ENCODE measurements around the gene FGF18.
"Not testable (repeated sequence)": the region's sequence is repeated elsewhere in the genome, so short reads cannot be mapped to it uniquely, and the experiment has no call there.

FGF18 gene, protein sequence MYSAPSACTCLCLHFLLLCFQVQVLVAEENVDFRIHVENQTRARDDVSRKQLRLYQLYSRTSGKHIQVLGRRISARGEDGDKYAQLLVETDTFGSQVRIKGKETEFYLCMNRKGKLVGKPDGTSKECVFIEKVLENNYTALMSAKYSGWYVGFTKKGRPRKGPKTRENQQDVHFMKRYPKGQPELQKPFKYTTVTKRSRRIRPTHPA

GRCh38 chr5:171418982-171419687 is at the start of gene FGF18:
TSS of gene FGF18 (plus strand) at chr5:171419647. CDS start at chr5:171420200, 553 bp downstream.
- Mint-ChIP-seq H3K4me3 (peak within 1 kb of the TSS; percentile 80), H3K4me1 (peaks cover 13% of the 10 kb centered on the region), H3K9me3 (no peaks in the 10 kb centered on the region), H3K27ac (ENCODE audit: low read depth) (peak within 1 kb of the TSS; percentile 51), H3K27me3 (peaks cover 29% of the 10 kb centered on the region), H3K36me3 (ENCODE audit: insufficient read depth) (peaks cover 6% of the 10 kb centered on the region)
- peak; percentile 44 for ATAC-seq (replicated peaks; ENCODE audit: extremely low read depth, poor library complexity, severe bottlenecking)
- DNase-seq (ENCODE audit: low spot score in 2 of 2), result no peak

DNA sequence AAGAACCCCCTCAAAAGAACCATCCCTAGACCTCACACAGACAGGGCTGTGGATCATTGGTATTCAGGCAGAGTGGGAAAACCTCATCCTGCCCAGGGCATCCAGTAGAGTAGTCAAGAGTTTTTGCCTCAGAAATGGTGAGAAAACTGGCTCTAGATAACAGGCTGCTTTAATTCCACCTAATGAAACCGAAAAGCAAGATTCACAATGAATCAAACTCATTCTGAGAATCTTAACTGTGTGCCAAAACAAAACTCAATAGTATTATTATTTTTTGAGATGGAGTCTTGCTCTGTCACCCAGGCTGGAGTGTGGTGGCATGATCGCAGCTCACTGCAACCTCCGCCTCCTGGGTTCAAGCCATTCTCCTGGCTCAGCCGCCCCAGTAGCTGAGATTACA is 49.5 kb upstream of the FGF18 start:
- Mint-ChIP-seq H3K27ac (ENCODE audit: low read depth) (no peak overlapping the region), H3K4me1 (no peaks in the 10 kb centered on the region), H3K9me3 (no peaks in the 10 kb centered on the region), H3K36me3 (ENCODE audit: insufficient read depth) (no peaks in the 10 kb centered on the region), H3K4me3 (no peak overlapping the region), H3K27me3 (peaks cover 33% of the 10 kb centered on the region)
- ATAC-seq (replicated peaks; ENCODE audit: extremely low read depth, poor library complexity, severe bottlenecking), result no peak
- DNase-seq (ENCODE audit: low spot score in 2 of 2), result no peak

DNA sequence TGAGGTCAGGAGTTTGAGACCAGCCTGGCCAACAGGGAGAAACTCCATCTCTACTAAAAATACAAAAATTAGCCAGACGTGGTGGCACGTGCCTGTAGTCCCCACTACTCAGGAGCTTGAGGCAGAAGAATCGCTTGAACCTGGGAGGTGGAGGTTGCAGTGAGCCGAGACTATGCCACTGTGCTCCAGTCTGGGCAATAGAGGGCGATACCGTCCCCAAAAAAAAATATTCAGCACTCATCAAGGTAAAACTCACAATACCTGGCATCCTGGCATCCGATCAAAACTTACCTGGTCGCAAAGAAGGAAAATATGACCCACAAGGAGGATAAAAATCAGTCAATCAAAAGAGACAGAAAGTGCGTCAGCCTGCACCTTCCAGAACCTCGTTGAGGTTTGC is 48.6 kb upstream of the FGF18 start:
- not testable (repeated sequence) for H3K9me3 Mint-ChIP-seq; ATAC-seq (replicated peaks; ENCODE audit: extremely low read depth, poor library complexity, severe bottlenecking); H3K36me3 Mint-ChIP-seq (ENCODE audit: insufficient read depth); H3K4me3 Mint-ChIP-seq; DNase-seq (ENCODE audit: low spot score in 2 of 2); H3K27ac Mint-ChIP-seq (ENCODE audit: low read depth); H3K4me1 Mint-ChIP-seq
- peaks cover 24% of the 10 kb centered on the region for H3K27me3 Mint-ChIP-seq

DNA sequence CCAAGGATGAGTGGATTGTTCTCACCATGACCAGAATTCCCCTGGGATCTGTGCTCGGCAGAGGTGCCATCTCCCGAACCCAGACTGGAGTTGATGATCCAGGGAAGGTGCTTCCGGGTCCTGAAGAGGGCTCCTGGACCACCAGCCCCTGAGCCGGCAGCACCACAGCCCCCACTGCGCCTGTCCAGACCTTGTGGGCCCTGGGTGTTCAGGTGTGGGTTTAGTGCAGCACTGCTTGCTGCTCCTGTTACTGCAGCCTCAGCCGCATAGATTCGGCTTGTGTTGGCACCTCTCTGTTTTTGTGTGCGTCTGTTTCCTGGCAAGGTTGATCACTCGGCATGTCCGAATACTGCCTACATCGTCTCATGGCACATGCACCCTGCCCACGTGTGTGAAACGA is 48.1 kb upstream of the FGF18 start:
- no peaks in the 10 kb centered on the region for H3K36me3 Mint-ChIP-seq (ENCODE audit: insufficient read depth)
- no peaks in the 10 kb centered on the region for H3K4me1 Mint-ChIP-seq
- no peak overlapping the region for H3K4me3 Mint-ChIP-seq
- DNase-seq (ENCODE audit: low spot score in 2 of 2), result no peak
- ATAC-seq (replicated peaks; ENCODE audit: extremely low read depth, poor library complexity, severe bottlenecking), result no peak
- peaks cover 24% of the 10 kb centered on the region for H3K27me3 Mint-ChIP-seq
- no peak overlapping the region for H3K27ac Mint-ChIP-seq (ENCODE audit: low read depth)
- no peaks in the 10 kb centered on the region for H3K9me3 Mint-ChIP-seq

- H3K9me3 Mint-ChIP-seq, result no peaks in the 10 kb centered on the region
- no peaks in the 10 kb centered on the region for H3K4me1 Mint-ChIP-seq
- no peak overlapping the region for H3K4me3 Mint-ChIP-seq
- H3K27ac Mint-ChIP-seq (ENCODE audit: low read depth), result no peak overlapping the region
- DNase-seq (ENCODE audit: low spot score in 2 of 2) (no peak), ATAC-seq (replicated peaks; ENCODE audit: extremely low read depth, poor library complexity, severe bottlenecking) (no peak)
- peaks cover 1% of the 10 kb centered on the region for H3K36me3 Mint-ChIP-seq (ENCODE audit: insufficient read depth)
- H3K27me3 Mint-ChIP-seq, result no peaks in the 10 kb centered on the region
These were observed 39.5 kb upstream of the FGF18 start for GRCh38 chr5:171379961-171380360.

- not testable (repeated sequence) for H3K9me3 Mint-ChIP-seq
These were observed 35.0 kb upstream of the FGF18 start for GRCh38 chr5:171384416-171384815.

GRCh38 chr5:171384999-171385398 is 34.4 kb upstream of the FGF18 start:
- not testable (repeated sequence) for H3K27ac Mint-ChIP-seq (ENCODE audit: low read depth); ATAC-seq (replicated peaks; ENCODE audit: extremely low read depth, poor library complexity, severe bottlenecking); DNase-seq (ENCODE audit: low spot score in 2 of 2); H3K27me3 Mint-ChIP-seq; H3K4me3 Mint-ChIP-seq; H3K9me3 Mint-ChIP-seq
- Mint-ChIP-seq H3K4me1 (peaks cover 25% of the 10 kb centered on the region), H3K36me3 (ENCODE audit: insufficient read depth) (peaks cover 32% of the 10 kb centered on the region)

More at GRCh38 chr5:171384416-171384815, 35.0 kb upstream of the FGF18 start:
- not testable (repeated sequence) for H3K27ac Mint-ChIP-seq (ENCODE audit: low read depth); DNase-seq (ENCODE audit: low spot score in 2 of 2); H3K27me3 Mint-ChIP-seq; H3K4me3 Mint-ChIP-seq; ATAC-seq (replicated peaks; ENCODE audit: extremely low read depth, poor library complexity, severe bottlenecking)
- peaks cover 30% of the 10 kb centered on the region for H3K36me3 Mint-ChIP-seq (ENCODE audit: insufficient read depth)
- peaks cover 19% of the 10 kb centered on the region for H3K4me1 Mint-ChIP-seq

- Mint-ChIP-seq H3K27ac (ENCODE audit: low read depth) (no peak overlapping the region), H3K36me3 (ENCODE audit: insufficient read depth) (peaks cover 39% of the 10 kb centered on the region)
These were observed 33.3 kb upstream of the FGF18 start for GRCh38 chr5:171386006-171386671.

DNA sequence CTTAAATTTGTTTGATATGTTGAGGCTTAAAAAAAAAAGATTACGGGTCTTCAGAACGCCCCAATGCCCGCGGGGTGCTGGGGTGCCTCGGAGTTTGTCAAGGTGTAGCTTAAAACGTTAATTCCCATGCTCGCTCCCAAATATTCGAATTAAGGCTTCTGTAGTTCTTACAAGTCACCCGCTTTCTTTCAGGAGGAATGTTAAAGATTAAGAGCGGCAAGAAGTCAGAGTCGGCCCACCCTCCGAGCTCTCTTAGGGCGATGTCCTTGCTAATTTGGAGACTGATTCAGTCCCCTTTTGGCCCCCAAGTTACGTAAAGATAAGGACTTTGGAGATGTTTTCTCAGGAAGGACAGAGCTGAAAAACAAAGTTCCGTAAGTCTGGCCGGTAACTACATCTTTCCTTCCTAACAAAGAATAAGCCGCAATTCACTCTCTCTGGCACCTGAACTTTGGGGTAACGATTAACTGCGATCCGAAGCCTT is 32.5 kb upstream of the FGF18 start:
- Mint-ChIP-seq H3K27me3 (no peaks in the 10 kb centered on the region), H3K9me3 (no peaks in the 10 kb centered on the region), H3K27ac (ENCODE audit: low read depth) (peak overlapping the region; percentile 97), H3K4me1 (peaks cover 43% of the 10 kb centered on the region), H3K4me3 (peak overlapping the region; percentile 85), H3K36me3 (ENCODE audit: insufficient read depth) (peaks cover 43% of the 10 kb centered on the region)
- DNase-seq (ENCODE audit: low spot score in 2 of 2), result no peak
- no peak for ATAC-seq (replicated peaks; ENCODE audit: extremely low read depth, poor library complexity, severe bottlenecking)

More at GRCh38 chr5:171386006-171386671, 33.3 kb upstream of the FGF18 start:
- Mint-ChIP-seq H3K27me3 (no peaks in the 10 kb centered on the region), H3K9me3 (no peaks in the 10 kb centered on the region), H3K4me3 (peak overlapping the region; percentile 85), H3K4me1 (peaks cover 37% of the 10 kb centered on the region)
- DNase-seq (ENCODE audit: low spot score in 2 of 2), result no peak
- no peak for ATAC-seq (replicated peaks; ENCODE audit: extremely low read depth, poor library complexity, severe bottlenecking)

DNA sequence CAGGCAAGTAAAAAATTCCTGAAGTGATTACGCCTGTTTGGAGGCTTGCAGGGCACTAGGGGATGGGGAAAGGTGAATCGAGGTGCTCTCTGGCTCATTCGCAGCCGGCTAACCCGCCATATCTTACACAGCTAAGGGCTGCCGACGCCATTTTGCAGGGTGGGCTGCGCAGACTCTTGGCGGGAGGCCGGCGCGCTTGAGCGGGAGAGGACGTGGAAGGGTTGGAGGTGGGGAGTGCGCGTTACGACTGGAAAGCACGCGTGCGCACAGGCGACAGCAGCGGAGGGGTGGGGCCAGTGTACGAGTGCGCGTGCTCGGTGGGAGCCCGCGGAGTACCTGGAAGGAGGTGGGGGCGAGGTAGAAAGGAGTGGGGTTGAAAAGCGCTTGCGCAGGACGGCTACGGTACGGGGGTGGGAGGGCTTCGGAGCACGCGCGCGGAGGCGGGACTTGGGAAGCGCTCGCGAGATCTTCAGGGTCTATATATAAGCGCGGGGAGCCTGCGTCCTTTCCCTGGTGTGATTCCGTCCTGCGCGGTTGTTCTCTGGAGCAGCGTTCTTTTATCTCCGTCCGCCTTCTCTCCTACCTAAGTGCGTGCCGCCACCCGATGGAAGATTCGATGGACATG is 32.0 kb upstream of the FGF18 start, which contains the start of gene NPM1:
Gene NPM1, plus strand, starts transcription at position 505 of the 625 bp plus-strand sequence. Its CDS starts 100 bp downstream, at position 605.
- H3K4me3 Mint-ChIP-seq, result peak within 1 kb of the TSS; percentile 85
- peaks cover 48% of the 10 kb centered on the region for H3K36me3 Mint-ChIP-seq (ENCODE audit: insufficient read depth)
- H3K4me1 Mint-ChIP-seq, result peaks cover 46% of the 10 kb centered on the region
- DNase-seq (ENCODE audit: low spot score in 2 of 2) (peak; percentile 93 to 95), ATAC-seq (replicated peaks; ENCODE audit: extremely low read depth, poor library complexity, severe bottlenecking) (peak; percentile 74)
- H3K27ac Mint-ChIP-seq (ENCODE audit: low read depth), result peak within 1 kb of the TSS; percentile 97
- no peaks in the 10 kb centered on the region for H3K9me3 Mint-ChIP-seq
- H3K27me3 Mint-ChIP-seq, result no peaks in the 10 kb centered on the region

DNA sequence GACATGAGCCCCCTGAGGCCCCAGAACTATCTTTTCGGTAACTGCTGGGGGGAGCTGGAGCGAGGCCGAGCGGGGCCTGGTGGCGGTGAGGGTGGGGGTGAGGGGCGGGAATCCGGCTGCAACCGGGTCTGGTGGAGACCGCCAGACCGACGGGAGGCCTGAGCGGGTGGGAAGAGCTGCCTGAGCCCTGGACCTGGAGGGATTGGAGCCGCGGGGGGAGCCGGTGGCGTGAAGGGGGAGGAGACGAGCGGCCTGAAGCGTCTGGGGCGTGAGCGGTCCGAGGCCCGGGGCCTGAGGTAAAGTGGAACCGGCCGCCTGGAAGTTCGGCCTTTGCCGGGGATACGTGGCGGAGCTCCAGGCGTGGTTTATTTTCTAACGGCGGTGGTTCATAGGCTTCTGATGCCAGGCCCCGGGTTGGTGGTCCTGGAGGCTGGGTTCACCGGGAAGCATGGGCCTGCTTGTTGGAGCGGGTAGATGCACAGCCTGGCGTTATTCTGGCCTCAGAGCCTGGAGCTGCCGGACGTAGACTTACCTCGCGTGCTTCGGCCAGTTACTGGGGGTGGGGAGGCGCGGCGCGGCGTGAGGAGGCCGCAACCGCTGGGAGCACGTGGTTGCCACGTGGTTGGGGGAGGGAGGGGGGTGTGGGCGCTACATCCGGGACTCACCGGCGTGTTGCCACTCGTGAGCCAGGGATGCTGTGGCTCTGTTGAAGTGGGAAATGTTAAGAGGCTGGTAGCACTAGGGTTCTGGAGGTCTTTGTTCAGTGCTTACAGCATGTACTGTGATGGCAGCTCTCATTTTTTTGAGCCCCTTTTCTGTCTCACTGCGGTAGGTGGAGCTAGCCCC is 31.3 kb upstream of the FGF18 start:
- H3K4me3 Mint-ChIP-seq, result peak overlapping the region; percentile 85

More for the DNA sequence above, 31.3 kb upstream of the FGF18 start:
- peaks cover 55% of the 10 kb centered on the region for H3K36me3 Mint-ChIP-seq (ENCODE audit: insufficient read depth)
- no peaks in the 10 kb centered on the region for H3K9me3 Mint-ChIP-seq
- H3K27me3 Mint-ChIP-seq, result no peaks in the 10 kb centered on the region
- ATAC-seq (replicated peaks; ENCODE audit: extremely low read depth, poor library complexity, severe bottlenecking) (peak; percentile 37), DNase-seq (ENCODE audit: low spot score in 2 of 2) (peak; percentile 67 to 75)
- H3K4me1 Mint-ChIP-seq, result peaks cover 53% of the 10 kb centered on the region
- peak overlapping the region; percentile 97 for H3K27ac Mint-ChIP-seq (ENCODE audit: low read depth)
